ENCODE results near the gene MTMR1. TPM values are rescaled to one million over a fixed set of nuclear protein-coding genes. Genes with fewer than 3 reads are reported as not detected.

Gene MTMR1
- total and polyA plus RNA-seq, 9 of the 15 experiments (the other 6 are each of a cell fraction or from before 2014, with no cell fraction given): 0.96 to 35.4 (median 22.4) TPM

- ATAC-seq (no peak), FAIRE-seq (no peak), DNase-seq (ENCODE audit: extremely low read depth in 1 of 4, low spot score in 3 of 4) (no peak)
- H3K27ac ChIP-seq (ENCODE audit: extremely low read depth, low read depth, low read length): no peak overlapping the region
- BruUV-seq (replicated peaks): no TSS peak
- no peaks in the 10 kb centered on the region for H4K20me1 ChIP-seq (replicated peaks; ENCODE audit: control insufficient read depth, insufficient read depth, low read length)
- H3K9me3 ChIP-seq (replicated peaks; ENCODE audit: control insufficient read depth, insufficient read depth, low read depth, low read length): no peaks in the 10 kb centered on the region
- no peak overlapping the region for H3K9ac ChIP-seq (ENCODE audit: insufficient read depth in 1 of 2, low read depth in 2 of 2, low read length in 2 of 2)
- no peaks in the 10 kb centered on the region for H3K9me1 ChIP-seq (ENCODE audit: control insufficient read depth, insufficient read depth, low read length)
- TF ChIP-seq TCF7 (IDR thresholded peaks at IDR 0.05; ENCODE audit: borderline replicate concordance): no peak
- no peaks in the 10 kb centered on the region for H3K36me3 ChIP-seq (ENCODE audit: control insufficient read depth, insufficient read depth, low read length)
- 56% methylated on average over 8 of the region's 8 CpGs for WGBS (ENCODE audit: insufficient coverage, low coverage, missing lambda C conversion rate)
- no peak overlapping the region for H3K4me2 ChIP-seq (ENCODE audit: insufficient read depth, low read length)
- ChIA-PET POLR2A (no interaction called here), CTCF (ENCODE audit: low intra/inter-chr PET ratio) (no interaction called here)
- no peaks in the 10 kb centered on the region for H3K4me1 ChIP-seq (replicated peaks in 1 of 2; ENCODE audit: control insufficient read depth in 2 of 2, insufficient read depth in 2 of 2, low read length in 2 of 2)
- H3K4me3 ChIP-seq: no peak overlapping the region
- H3K27me3 ChIP-seq (ENCODE audit: control insufficient read depth in 2 of 2, insufficient read depth in 2 of 2, low read length in 2 of 2): no peaks in the 10 kb centered on the region
- in situ Hi-C loops (cut with MboI): loop anchor here (5.0 to 25.0 kb wide), 3 partner anchors 223 to 583 kb away; no protein-coding TSS in a partner anchor
- no peaks in the 10 kb centered on the region for H3K79me2 ChIP-seq (ENCODE audit: control insufficient read depth, insufficient read depth, low read length)
- intact Hi-C loops (cut with micrococcal nuclease): loop anchor here (10.0 kb wide), 1 partner anchor 905 kb away; no protein-coding TSS in a partner anchor
- H2AFZ ChIP-seq (ENCODE audit: low read depth, low read length): no peak overlapping the region
Observed at GRCh38 chrX:150779385-150779784, 86.2 kb downstream of the MTMR1 start.

GRCh38 chrX:150781677-150782076, 88.5 kb downstream of the MTMR1 start:
- H2AFZ ChIP-seq (ENCODE audit: low read depth, low read length): no peak overlapping the region
- POLR2A ChIA-PET: no interaction called here
- in situ Hi-C loops (cut with MboI): loop anchor here (25.0 kb wide), 1 partner anchor 581 kb away; no protein-coding TSS in a partner anchor
- no peaks in the 10 kb centered on the region for H3K9me1 ChIP-seq (ENCODE audit: control insufficient read depth, insufficient read depth, low read length)
- H3K9ac ChIP-seq (ENCODE audit: insufficient read depth in 1 of 2, low read depth in 2 of 2, low read length in 2 of 2): no peak overlapping the region
- H3K36me3 ChIP-seq (ENCODE audit: control insufficient read depth, insufficient read depth, low read length): no peaks in the 10 kb centered on the region
- no peak for ATAC-seq
- no peaks in the 10 kb centered on the region for H3K79me2 ChIP-seq (ENCODE audit: control insufficient read depth, insufficient read depth, low read length)
- H3K4me1 ChIP-seq (replicated peaks in 1 of 2; ENCODE audit: control insufficient read depth in 2 of 2, insufficient read depth in 2 of 2, low read length in 2 of 2): no peaks in the 10 kb centered on the region
- FAIRE-seq: no peak
- intact Hi-C loops (cut with micrococcal nuclease): no loop called here
- H3K27me3 ChIP-seq (ENCODE audit: control insufficient read depth in 2 of 2, insufficient read depth in 2 of 2, low read length in 2 of 2): no peaks in the 10 kb centered on the region
- H3K9me3 ChIP-seq (replicated peaks; ENCODE audit: control insufficient read depth, insufficient read depth, low read depth, low read length): no peaks in the 10 kb centered on the region
- H3K4me2 ChIP-seq (ENCODE audit: insufficient read depth, low read length): no peak overlapping the region
- H4K20me1 ChIP-seq (replicated peaks; ENCODE audit: control insufficient read depth, insufficient read depth, low read length): no peaks in the 10 kb centered on the region
- no peak for DNase-seq (ENCODE audit: extremely low read depth in 1 of 4, low spot score in 3 of 4)
- no peak overlapping the region for H3K4me3 ChIP-seq
- no peak overlapping the region for H3K27ac ChIP-seq (ENCODE audit: extremely low read depth, low read depth, low read length)
- WGBS (ENCODE audit: insufficient coverage, low coverage, missing lambda C conversion rate): 53% methylated on average over 10 of the region's 10 CpGs
- no TSS peak for BruUV-seq (replicated peaks)
- CTCF ChIA-PET (ENCODE audit: low intra/inter-chr PET ratio): no interaction called here
- no peak for TF ChIP-seq RBM14 (IDR thresholded peaks at IDR 0.05; ENCODE audit: borderline replicate concordance, insufficient read depth, low read depth, low read length)
- TF ChIP-seq CTCFL (IDR thresholded peaks at IDR 0.05; ENCODE audit: borderline replicate concordance, insufficient read depth, low read depth, low read length, poor library complexity, severe bottlenecking): no peak
- no peak for TF ChIP-seq EGR1 (conservative IDR thresholded peaks at IDR 0.05)
